HL-60 (cell line): ENCODE data around the gene STAT4.

ENCODE experiments used
- DNase-seq, 2 experiments: peaks; one replicate each; pipeline ENCODE4 v3.0.0-alpha.2; 2010 to 2020; ENCODE audit warnings: low read depth in 1 of 2, low spot score in 1 of 2
- H3K27ac ChIP-seq: fragments of 250-450 bp; sonication (Bioruptor Pico); replicated peaks from 2 replicates; pipeline ENCODE4 v1.5.1; 2020; ENCODE audit warnings: mild to moderate bottlenecking, moderate library complexity
- H3K27me3 ChIP-seq: fragments of 250-450 bp; sonication (Bioruptor Pico); 2 replicates; pipeline ENCODE4 v1.5.1; 2021; ENCODE audit warnings: mild to moderate bottlenecking, moderate library complexity; ENCODE audit not compliant: insufficient read depth, poor library complexity, severe bottlenecking
- H3K4me3 ChIP-seq: replicated peaks from 2 replicates; pipeline ENCODE4 v1.5.1; 2011; ENCODE audit warnings: mild to moderate bottlenecking, control low read depth, low read length; ENCODE audit not compliant: insufficient read depth
- GABPA ChIP-seq: IDR thresholded peaks from 2 replicates; pipeline ENCODE4 v1.6.1; 2012; ENCODE audit warnings: low read depth
- POLR2AphosphoS5 ChIP-seq: IDR thresholded peaks from 2 replicates; pipeline ENCODE4 v1.6.1; 2012; ENCODE audit warnings: low read depth
- SPI1 ChIP-seq: IDR thresholded peaks from 2 replicates; pipeline ENCODE4 v1.6.1; 2012; ENCODE audit warnings: low read depth, mild to moderate bottlenecking, borderline replicate concordance
- TF ChIP-seq, protein P1 (sequence below): IDR thresholded peaks from one replicate; pipeline ENCODE4 v1.5.1; 2011; ENCODE audit warnings: low read length, control low read depth, inconsistent platforms; ENCODE audit not compliant: insufficient read depth
- TF ChIP-seq, protein P2 (sequence below): IDR thresholded peaks from 2 replicates; pipeline ENCODE4 v1.6.1; 2012; ENCODE audit warnings: low read depth; ENCODE audit not compliant: insufficient replicate concordance

The STAT4 gene

DNA sequence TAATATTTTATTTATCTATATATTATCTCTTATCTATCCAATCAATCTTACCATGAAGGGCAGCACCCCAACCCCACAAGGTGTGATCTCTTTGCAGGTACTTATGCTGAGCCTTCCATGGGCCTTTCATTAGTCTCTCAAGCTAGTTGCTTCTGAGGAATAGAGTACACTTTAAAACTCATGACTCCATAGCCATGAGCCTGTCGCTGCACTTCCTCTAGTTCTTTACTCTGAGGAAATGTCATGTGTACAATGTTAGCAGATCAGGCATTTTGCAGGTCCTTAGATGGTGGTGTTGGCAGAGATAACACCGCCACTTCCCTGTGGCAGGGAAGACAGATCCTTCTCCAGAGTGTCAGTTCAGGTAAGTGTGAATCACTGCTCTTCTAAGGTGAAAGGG lies 29.5 kb upstream of the STAT4 start:
- TF ChIP-seq SPI1: 0 out of 2 replicates have a peak, but pooled peaks have one; percentile 21
- no peak for TF ChIP-seq GABPA
- TF ChIP-seq, protein P1, sequence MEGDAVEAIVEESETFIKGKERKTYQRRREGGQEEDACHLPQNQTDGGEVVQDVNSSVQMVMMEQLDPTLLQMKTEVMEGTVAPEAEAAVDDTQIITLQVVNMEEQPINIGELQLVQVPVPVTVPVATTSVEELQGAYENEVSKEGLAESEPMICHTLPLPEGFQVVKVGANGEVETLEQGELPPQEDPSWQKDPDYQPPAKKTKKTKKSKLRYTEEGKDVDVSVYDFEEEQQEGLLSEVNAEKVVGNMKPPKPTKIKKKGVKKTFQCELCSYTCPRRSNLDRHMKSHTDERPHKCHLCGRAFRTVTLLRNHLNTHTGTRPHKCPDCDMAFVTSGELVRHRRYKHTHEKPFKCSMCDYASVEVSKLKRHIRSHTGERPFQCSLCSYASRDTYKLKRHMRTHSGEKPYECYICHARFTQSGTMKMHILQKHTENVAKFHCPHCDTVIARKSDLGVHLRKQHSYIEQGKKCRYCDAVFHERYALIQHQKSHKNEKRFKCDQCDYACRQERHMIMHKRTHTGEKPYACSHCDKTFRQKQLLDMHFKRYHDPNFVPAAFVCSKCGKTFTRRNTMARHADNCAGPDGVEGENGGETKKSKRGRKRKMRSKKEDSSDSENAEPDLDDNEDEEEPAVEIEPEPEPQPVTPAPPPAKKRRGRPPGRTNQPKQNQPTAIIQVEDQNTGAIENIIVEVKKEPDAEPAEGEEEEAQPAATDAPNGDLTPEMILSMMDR: no peak
- Histone ChIP-seq H3K27ac (no peak overlapping the region), H3K27me3 (no peaks in the 10 kb centered on the region), H3K4me3 (no peak overlapping the region)
- DNase-seq: no peak

DNA sequence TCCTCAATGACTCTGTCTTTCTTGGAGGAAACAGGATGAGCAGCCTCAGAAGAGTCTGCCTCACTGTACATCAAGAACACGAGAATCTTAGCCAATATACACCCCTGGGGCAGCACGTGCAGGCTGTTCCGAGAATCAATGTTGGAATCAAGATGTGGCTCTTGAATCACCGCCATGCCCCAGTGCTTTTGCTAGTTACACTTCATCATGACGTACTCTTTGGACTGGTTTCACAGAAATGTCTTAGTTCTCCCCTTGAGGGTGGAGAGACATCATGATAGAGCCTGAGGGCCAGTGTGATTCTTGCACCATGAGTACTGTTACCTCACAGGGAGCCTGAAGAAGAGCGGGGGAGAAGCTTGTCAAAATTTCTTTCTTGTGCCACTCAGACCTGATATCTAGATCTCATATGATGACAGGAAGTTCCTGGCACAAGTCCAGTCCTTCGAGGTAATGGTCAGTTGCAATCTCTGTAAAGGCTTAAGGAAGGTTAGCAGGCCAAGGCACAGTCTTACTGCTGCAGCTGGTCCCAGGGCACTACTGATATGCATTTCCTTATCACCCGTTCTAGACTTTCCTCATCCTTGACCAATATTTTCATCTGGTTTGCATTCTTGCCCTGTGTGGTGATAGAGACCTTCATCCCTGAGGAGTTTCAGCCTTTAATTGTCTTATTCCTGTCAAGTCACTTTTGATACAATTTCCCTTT lies 28.2 kb upstream of the STAT4 start:
- TF ChIP-seq, protein P2, sequence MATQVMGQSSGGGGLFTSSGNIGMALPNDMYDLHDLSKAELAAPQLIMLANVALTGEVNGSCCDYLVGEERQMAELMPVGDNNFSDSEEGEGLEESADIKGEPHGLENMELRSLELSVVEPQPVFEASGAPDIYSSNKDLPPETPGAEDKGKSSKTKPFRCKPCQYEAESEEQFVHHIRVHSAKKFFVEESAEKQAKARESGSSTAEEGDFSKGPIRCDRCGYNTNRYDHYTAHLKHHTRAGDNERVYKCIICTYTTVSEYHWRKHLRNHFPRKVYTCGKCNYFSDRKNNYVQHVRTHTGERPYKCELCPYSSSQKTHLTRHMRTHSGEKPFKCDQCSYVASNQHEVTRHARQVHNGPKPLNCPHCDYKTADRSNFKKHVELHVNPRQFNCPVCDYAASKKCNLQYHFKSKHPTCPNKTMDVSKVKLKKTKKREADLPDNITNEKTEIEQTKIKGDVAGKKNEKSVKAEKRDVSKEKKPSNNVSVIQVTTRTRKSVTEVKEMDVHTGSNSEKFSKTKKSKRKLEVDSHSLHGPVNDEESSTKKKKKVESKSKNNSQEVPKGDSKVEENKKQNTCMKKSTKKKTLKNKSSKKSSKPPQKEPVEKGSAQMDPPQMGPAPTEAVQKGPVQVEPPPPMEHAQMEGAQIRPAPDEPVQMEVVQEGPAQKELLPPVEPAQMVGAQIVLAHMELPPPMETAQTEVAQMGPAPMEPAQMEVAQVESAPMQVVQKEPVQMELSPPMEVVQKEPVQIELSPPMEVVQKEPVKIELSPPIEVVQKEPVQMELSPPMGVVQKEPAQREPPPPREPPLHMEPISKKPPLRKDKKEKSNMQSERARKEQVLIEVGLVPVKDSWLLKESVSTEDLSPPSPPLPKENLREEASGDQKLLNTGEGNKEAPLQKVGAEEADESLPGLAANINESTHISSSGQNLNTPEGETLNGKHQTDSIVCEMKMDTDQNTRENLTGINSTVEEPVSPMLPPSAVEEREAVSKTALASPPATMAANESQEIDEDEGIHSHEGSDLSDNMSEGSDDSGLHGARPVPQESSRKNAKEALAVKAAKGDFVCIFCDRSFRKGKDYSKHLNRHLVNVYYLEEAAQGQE: no peak
- TF ChIP-seq, protein P1: no peak
- TF ChIP-seq SPI1: no peak
- no peak for DNase-seq
- Histone ChIP-seq H3K27ac (no peak overlapping the region), H3K27me3 (peaks cover 5% of the 10 kb centered on the region), H3K4me3 (no peak overlapping the region)

DNA sequence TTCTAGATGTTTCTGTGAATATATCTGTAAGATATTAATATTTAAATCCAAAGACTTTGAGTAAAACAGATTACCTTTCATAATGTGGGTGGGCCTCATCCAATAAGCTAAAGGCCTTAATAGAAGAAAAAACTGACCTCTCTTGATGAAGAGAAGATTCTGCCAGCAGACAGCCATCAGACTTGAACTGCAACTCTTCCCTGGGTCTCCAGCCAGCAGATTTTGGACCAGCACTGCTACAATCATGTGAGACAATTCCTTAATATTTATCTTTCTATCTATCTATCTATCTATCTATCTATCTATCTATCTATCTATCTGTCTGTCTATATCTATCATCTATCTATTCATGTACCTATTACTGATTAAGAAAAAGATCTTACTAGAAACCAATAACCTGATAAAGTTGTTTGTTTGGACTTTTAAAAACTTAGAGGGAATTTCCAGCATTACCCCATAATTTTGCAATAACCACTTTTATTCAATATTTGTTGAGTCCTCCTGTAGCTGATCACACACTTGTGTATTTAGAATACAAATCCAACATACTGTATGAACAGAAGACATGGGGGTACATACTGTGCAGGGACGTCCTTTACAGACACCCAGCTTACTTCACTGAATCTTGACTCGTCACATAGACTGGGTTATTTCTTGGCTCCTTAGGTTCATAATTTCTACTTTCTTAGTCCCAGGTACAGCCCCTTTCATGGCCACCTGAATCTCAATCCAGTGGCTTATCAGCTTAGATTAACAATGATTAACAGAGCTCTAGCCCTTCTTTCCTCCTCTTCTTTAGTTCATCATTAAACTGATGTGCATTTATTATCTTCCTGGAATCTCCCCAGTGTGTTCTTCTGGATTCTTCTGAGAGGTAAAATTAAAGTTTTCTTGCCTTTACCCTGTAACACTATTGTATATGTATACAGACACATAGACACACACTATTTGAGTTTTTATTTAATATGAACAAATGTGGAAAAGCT lies 27.2 kb upstream of the STAT4 start:
- no peak for DNase-seq
- TF ChIP-seq POLR2AphosphoS5 (no peak), SPI1 (no peak), GABPA (no peak)
- TF ChIP-seq, protein P2: no peak
- TF ChIP-seq, protein P1: no peak
- peaks cover 5% of the 10 kb centered on the region for H3K27me3 ChIP-seq
- no peak overlapping the region for H3K27ac ChIP-seq
- no peak overlapping the region for H3K4me3 ChIP-seq
